Activated CD8-positive, alpha-beta memory T cell treated with anti-CD3 and anti-CD28 coated beads, Interleukin-2, amount 50 U/mL, for 4 hours (primary cell): ENCODE data around the gene KCNMB4.
"Not testable (repeated sequence)": the region's sequence is repeated elsewhere in the genome, so short reads cannot be mapped to it uniquely, and the experiment has no call there.

ENCODE experiments used
- DNase-seq: peaks from one replicate; pipeline ENCODE4 v3.0.0-alpha.2; 2020

The KCNMB4 gene

GRCh38 chr12:70379846-70380245 is 13.8 kb downstream of the KCNMB4 start:
- no peak for DNase-seq

DNA sequence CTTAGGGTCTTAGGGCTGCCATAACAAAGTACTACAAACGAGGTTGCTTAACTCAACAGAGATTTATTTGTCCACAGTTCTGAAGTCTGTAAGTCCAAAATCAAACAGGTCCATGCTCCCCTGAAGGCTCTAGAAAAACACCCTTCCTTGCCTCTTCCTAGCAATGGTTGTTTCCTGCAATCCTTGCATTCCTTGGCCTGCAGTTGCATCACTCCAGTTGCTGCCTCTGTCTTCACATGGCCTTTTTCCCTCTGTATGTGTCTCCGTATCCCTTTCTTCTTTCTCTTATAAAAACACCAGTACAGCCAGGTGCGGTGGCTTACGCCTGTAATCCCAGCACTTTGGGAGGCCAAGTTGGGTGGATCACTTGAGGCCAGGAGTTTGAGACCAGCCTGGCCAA is 17.4 kb downstream of the KCNMB4 start:
- DNase-seq = no peak

DNA sequence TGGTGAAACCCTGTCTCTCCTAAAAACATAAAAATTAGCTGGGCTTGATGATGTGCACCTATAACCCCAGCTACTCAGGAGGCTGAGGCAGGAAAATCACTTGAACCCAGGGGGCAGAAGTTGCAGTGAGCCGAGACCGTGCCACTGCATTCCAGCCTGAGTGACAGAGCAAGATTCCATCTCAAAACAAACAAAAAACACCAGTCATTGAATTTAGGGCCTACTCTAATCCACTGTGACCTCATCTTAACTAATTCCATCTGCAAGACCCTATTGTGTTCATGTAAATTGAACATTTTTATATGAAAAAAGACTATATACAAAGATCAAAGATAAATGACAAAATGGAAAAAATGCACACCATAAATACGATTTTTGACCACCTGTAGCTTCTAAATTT is 17.8 kb downstream of the KCNMB4 start:
- no peak for DNase-seq

DNA sequence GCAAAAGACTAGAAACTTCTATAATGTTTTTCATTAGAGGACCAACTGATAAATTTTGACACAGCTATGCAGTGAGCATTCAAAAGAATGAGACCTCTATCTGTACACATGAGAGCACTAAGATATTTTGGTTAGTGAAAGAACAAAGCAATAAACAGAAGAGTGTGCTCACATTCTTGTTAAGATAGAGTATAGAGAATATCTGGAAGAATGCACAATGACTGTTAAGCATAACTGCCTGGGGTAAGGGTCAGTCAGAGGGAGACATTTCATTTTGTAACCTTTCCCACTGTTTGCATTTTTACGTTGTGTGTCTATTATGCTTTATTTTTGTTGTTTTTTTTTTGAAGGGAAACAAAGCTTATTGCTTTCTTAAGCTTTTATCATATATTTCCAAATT is 20.7 kb downstream of the KCNMB4 start:
- no peak for DNase-seq

GRCh38 chr12:70389678-70390077 is 23.6 kb downstream of the KCNMB4 start:
- DNase-seq = no peak

DNA sequence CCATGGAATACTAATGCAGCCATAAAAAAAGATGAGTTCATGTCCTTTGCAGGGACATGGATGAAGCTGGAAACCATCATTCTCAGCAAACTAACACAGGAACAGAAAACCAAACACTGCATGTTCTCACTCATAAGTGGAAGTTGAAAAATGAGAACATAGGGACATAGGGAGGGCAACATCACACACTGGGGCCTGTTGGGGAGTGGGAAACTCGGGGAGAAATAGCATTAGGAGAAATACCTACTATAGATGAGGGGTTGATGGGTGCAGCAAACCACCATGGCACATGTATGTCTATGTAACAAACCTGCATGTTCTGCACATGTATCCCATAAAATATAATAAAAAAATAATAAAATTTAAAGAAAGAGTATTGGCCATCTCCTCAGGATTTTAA is 26.5 kb downstream of the KCNMB4 start:
- DNase-seq = not testable (repeated sequence)

DNA sequence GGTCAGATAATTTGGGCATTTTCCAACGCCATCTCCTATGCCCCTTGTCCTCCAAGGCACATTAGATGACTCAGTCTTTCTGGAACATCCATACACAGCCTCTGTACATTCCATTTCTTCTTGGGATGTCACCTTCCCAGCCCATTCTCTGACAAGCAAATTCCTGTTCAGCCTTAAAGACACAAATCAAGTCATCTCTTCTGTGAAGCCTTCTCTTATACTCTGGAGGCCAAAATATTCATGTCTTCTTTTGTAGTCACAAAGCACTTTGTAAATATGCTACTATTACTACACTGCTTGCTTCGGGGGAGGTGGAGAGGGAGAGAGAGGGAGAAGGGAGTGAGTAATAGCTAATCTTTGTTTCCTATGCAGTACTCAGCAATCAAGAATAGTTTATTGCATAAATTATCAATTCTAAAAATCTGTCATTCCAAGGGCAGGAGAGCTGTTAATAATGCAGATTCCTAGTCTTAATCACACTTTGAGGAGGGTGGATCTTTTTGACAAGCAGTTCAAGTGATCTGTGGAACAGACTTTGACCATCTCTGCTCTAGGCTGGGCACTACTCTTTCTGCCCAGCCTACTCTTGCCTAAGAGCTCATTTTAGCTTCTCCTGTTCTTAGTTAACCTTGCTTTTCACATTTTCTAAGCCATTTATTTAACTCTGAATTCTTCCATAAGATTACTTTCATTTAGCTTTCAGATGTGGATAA is 27.9 kb downstream of the KCNMB4 start:
- DNase-seq = no peak

GRCh38 chr12:70398002-70398401 is 31.9 kb downstream of the KCNMB4 start:
- DNase-seq = no peak

- no peak for DNase-seq
Measured at GRCh38 chr12:70398862-70399261, 32.8 kb downstream of the KCNMB4 start.

DNA sequence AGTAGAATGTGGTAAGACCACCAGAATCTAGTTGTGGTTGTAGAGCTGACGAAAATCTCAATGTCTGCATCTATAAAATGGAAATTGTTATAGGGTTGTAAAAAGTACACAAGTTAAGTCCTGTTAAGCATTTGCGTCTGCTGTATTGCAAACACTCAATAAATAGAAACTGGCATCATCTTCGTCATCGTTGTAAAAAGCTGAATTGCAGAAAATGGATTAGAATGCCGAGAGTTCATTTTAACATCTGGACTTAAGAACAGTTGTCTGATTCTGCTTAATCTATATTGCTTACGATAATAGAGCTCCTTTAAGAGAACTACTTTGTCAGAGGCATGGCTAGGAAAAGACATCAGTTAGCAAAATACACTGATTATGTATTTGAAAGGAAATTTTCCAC is 33.2 kb downstream of the KCNMB4 start:
- DNase-seq = no peak

DNA sequence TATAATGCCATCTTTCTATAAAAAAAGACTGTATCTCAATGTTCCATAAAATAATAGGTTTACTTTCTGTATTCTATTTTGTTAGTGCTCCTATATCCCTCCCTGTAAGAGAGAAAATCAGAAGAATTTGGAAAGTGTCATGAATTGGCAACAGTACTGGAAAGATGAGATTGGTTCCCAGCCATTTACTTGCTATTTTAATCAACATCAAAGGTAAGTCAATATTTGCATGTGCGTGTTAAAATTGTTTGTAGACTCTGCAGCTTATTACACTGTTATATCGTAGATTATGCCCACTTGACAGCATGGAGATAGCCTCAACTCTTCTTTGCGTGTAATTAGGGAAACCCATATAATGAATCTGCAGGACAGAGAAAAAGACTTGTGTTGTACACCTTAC is 34.0 kb downstream of the KCNMB4 start:
- DNase-seq = no peak

DNA sequence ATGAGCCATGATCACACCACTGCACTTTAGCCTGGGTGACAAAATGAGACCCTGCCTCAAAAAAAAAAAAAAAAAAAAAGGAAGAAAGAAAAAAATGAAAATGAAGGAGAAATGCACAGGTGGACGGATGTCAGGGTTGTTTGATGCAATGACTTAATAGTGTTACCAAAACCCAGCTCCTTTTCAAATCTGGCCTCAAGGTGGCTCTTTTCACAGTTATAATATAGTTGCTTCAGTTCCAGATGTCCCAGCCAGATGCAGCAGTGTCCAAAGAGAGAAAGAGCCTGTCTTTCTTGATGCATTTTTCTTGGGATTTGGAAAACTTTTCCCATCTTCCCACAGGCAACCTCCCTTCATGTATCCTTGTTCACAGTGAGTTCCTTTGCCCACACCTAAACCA is 36.5 kb downstream of the KCNMB4 start:
- no peak for DNase-seq

- DNase-seq = no peak
Measured at GRCh38 chr12:70403826-70404225, 37.7 kb downstream of the KCNMB4 start.

GRCh38 chr12:70408004-70408790 is 42.1 kb downstream of the KCNMB4 start:
- DNase-seq = no peak

GRCh38 chr12:70415987-70416386 is 49.9 kb downstream of the KCNMB4 start:
- DNase-seq = no peak

- no peak for DNase-seq
Measured at GRCh38 chr12:70417121-70417520, 51.0 kb downstream of the KCNMB4 start.

DNA sequence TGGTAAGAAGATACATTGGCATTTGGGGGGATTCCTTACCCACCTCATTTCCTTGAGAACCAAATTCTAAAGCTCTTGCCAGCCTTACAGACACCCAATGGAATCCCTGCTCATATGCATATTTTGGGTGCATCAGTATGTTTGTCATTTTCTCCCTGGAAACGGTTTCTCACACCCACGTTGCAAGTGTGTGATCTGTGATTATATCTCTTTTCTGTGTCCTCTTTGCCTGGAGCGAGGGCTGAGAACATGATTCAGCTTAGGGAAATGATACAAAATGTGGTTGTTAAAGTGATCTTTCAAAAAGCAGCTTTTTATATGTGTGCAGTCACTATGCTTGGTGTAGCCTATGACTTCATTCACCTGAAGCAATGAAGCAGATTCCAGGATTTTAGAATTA is 52.0 kb downstream of the KCNMB4 start:
- no peak for DNase-seq

DNA sequence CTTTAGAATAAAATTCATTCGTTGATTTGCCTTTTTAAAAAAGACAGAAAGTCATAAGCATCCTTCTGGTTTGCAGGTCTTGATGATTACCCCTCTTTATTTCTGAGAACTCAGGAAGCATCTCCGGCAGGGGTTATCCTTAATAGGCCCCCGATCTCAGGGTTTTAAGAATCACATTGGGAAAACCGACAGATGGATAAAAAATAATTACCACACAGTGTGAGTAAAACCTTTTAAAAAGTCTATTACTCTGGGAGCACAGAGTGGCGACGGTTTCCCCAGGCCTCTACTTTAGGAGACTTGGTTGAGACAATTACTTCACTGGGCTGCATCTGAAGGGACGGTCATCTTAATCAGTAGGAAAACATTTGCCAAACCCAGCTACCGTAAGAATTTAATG is 56.5 kb downstream of the KCNMB4 start:
- DNase-seq = no peak

- DNase-seq = no peak
Measured at GRCh38 chr12:70426620-70427019, 60.5 kb downstream of the KCNMB4 start.

DNA sequence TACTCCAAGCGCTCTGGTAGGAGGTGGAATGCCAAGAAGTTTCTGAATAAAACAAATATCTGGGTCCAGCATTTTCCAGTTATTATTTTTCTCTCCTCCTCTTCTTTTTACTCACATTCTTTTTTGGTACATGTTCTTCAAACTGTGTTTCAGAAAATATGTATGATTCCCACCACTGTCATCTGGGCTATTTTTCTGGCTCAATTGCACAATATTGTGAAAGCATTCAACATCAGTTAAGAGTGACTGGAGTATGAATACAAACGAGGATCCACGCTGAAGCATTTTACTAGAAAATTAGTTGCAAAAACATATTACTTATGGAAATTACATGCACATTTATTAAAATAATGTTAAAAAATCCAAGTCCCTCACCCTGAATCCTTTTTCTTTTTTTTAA is 61.5 kb downstream of the KCNMB4 start:
- DNase-seq = no peak

- DNase-seq = no peak
Measured at GRCh38 chr12:70430400-70430799, 64.3 kb downstream of the KCNMB4 start.

DNA sequence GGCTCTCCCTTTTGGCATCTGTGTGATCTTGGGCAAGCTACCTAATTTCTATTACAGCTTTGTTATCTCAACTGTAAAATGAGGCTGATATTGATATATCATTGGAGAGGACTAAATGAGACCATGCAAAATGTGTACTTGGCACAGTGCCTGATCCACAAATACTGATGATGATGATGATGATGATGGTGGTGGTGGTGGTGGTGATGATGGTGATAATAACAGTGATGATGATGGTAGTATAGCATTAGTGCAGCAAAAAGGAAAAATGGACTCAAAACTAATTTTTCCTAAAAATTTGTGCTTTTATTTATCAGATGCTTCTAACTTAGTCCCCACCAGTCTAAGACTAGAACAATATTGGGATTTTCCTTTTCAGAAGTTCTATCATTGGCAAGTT is 70.7 kb downstream of the KCNMB4 start:
- no peak for DNase-seq

DNA sequence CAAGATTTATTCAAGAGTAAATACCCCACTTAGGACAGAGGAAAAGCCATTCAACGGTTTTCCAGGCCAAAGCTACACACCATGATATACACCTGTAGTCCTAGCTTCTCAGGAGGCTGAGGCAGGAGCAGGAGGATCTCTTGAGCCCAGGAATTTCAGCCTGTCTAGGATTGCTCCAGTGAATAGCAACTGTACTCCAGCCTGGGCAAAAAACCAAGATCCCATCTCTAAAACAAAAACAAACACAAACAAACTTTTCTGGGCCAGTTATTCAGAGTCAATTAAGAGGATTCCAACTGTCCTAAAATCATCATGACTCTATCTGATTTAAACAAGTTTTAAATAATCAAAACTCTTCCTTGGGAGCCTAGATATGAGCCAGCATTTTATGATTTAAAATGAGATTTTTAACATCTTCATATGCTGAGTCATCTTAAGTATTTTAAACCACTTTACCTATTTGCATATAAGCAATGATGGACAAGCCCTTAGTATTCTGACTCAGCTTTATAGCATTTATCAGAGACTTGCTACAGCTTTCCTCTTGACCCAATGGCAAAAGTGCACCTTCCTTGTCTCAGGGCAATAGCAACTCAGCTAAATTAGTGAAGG is 77.1 kb downstream of the KCNMB4 start:
- DNase-seq = no peak

DNA sequence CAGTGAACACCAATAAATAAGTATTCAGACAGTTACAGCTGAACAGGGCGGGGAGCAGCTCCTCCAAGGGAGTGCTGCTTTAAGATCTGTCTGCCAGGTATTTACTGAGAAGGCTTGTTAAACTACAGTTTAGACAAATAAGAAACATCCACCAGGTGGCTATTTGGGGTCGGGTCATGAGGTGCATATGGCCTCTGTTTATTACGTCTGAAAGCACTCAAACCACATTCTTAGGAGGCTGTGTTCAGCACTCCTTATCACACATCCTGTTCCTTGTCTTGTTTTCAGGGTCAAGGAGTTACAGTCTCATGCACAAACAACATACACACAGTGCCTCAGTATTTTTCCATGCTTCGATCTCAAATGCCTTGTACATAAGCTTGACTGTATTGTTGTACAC is 78.8 kb downstream of the KCNMB4 start:
- DNase-seq = no peak
